DMS114 treated with DMSO at 0.1 percent for 48 hours (cell line): ENCODE data around the gene LPP.

Experiments used
- DNase-seq: peaks from one replicate; lab custom pipeline; 2025; ENCODE audit not compliant: unreplicated experiment; lab: John Stamatoyannopoulos, UW

Gene LPP

DNA sequence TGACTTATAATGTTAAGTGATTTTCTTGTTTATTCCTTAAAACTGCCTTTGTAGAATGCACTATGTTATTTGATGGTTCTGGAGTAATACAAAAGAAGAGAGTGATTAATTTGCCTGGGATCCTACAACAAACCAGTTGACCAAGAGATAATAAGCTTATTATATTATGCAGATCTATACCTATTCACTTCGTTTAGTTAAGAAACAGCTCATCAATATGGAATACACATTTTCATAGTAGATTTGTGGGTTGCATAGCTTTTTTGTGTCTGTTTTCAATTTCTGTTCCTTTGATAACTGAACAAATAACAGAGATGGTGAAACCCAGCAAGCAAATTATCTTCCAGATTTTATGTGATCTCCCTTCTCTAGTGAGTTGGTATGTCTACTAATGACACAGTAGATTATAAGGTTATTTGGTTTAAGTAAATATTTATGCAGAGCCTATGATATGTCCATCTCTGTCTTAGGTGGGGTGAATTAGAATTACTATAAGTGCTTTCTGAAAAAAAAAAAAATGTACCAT lies 574.5 kb downstream of the LPP start:
- no peak for DNase-seq

DNA sequence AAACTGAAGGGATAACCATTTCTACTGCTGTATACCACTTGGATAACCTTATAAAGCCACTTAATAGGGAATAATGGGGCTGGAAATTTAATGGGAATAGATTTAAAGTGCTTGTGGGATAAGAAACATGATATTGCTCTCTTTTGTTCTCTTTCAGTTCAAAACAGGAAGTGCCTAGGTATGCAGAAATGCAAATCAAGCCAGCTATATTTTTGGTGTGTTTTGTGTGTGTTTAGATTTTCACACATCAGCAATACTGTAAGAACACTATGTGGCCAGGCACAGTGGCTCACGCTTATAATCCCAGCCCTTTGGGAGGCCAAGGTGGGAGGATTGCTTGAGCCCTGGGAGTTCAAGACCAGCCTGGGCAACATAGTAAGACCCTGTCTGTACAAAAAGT lies 575.5 kb downstream of the LPP start:
- DNase-seq = no peak

DNA sequence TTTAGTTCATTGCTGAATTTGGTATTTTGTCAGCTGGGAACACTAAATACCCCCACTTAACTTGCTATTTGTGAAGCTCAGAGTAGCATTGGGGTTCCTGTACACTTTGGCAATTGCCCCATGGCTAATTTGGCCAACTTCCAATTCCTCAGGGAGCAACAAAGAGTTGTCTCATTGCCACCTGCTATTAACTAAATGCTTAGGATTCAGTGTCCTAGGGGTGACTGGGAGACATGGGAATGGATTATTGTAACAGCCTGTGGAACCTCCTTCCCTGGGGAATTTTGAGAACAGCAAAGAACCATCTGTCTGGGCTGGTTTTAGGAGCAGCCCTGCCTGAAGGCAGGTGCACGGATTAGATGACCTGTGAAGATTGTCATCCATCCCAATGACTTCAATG lies 580.4 kb downstream of the LPP start:
- DNase-seq = no peak

DNA sequence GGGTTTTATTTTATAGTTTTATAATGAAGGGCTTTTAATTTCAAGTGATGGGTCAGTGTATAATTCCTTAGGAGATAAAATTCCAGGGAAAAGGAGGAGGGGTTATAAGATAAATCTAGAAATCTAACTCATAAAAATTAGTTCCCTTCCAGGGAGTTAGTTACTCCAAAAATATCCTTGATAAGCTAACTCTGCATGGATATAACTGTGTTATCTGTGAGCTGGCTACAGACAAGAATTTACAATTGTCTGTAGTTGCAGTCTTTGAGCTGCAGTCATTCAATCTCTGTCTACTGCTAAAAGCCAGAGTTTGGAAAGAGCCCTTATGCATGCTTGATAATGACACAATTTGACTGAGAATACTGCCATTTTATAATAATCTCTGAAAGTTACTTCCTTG lies 585.6 kb downstream of the LPP start:
- DNase-seq = no peak

DNA sequence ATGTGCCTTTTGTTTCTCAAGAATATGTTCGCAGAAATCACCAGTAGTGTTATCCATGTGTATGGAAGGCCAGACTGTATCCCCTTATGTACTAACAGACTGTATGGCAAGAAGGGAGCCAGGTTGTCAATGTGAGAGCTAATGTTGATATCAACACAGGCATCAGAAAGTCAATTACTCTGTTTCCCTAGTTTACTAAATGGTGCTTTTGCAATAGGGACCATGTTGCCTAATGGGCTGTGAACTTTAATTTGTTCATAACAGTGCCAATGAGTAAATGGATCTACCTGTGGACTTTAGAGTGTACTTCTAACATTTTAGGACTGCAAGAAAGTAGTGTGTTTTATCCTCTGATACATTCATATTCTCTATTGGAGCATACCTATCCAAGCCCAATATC lies 586.1 kb downstream of the LPP start:
- no peak for DNase-seq

DNA sequence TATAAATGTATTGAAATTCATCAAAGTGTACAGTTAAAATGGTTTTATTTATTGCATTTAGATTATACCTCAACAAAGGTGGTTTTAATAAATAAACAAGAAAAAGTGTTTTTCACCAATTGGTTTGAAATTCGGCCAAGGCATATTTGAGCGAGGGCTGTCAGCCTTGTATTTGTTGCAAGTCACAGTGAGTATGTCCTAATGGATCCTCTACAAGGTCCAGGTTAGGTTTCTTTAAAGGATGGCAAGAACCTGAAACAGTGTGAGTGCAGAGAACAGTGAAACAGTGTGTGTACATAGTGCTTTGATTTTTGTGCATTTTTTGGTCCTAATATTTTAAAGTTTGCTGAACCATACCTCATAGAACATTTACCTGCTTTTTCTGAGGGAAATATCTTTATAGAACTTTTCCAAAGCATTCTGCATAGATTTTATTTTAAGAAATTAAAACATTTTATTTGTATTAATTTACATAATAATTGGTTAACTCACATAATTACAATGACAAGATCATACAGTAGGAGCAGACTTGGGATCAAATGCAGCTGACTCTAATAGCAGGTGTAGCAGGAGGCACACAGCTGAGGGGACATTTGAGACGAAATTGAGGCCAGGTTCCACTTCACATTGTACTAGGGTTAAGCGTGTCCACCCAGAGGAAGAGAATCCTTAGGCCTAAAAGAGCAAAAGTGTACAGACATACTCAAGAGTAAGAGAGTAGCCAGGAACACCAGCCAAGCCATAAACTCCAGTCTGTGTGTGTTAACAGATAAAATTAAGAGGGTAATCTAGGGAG lies 589.0 kb downstream of the LPP start:
- DNase-seq = no peak

DNA sequence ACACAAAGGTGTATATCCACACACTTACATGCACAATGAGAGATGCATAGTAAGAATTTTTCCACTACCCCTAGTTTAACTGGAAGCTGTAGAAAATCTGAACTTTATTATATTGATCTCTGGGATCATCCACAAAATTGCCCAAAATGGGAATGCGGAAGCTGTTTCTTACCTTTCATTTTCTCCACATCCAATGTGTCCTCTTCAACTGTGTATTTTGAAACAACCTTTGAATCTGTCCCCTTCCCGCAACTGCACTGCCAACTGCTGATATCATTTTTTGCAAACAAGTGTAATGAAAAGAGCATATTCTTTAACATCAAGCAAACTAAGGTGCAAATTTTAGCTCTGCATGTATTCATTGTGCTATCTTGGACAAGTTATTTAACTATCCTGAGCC lies 590.2 kb downstream of the LPP start:
- DNase-seq = no peak

DNA sequence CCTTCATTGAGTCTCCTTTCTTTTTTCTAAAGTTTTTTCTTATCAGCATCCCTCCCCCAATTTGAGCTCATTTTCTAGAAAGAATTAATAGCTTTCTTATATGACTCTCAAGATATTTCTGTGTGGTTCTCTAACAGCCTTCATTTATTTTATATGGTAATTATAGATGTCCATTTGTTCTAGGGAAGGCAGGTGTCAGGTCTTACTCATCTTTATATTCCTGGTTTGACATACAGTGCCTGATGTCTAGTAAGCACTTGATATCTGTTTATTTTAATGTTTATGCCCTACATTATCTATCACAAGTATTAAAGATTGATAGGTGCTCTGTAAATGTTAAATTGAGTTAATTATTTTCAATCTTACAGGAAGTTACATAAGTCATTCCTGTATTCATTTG lies 591.1 kb downstream of the LPP start:
- DNase-seq = no peak

DNA sequence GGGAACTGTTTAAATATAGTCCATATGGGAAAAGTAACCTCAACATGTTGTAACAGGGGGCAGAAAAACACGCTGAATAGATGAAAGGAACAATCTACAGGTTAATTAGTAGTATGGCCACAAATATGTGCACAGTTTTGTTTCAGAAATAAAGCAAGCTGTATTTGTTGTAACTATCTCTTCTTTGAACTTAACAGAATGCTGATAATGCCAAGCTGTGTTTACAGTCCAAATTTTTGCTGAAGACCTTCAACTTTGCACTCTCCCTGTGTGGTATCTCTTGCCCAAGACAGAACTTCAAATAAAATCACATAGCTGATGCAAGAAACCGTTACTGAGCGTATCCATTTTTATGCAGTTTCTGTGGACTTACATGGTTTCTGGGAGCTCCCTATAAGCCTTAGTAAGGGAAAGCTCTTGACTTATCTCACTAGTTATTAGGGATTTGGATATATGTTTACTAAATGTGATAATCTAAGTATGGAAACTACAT lies 592.4 kb downstream of the LPP start:
- no peak for DNase-seq

DNA sequence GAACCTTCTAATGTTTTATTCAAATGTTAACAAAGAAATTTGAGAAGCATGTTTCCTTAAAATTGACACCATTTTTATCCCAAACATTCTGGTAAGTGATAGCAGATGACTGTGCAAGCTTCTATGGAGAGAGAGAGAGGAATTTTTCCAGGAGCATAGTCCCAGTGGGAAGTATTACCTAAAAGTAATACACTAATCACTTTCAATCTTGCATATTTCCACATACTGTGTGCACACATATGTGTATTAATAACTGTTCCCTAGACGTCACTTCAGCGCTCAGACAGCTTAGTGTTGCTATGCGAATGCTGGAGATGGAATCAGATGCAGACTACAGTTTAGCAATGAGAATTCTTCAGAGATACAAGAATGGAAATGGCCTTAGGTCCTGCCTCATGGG lies 593.5 kb downstream of the LPP start:
- DNase-seq = no peak

DNA sequence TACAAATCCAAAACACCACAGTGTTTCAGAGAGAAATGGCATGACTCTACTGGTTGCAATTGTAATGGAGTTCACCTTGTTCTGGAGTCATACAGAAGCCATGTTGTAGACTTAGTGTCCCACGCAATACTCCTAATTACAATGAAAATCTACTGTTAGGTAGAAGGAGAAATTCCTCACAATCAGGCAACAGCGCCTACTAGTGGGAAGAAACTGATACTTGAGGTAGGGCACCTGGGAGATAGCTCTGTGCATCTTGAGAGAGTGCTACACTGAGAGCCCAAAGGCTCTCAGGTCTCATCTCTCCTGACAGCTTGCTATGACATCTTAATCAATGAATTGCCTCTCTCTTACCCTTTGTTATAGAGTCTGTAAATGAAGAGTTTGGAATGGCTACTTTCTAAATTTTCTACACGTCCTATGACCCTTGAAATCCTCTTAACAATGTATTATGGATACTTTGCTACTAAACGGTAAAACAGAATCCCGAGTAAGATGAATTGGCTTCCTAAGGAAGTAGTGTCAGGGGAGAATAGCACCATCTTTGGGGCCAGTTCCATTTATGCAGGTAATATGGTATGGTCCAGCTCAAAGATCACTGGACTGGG lies 595.2 kb downstream of the LPP start:
- DNase-seq = no peak

DNA sequence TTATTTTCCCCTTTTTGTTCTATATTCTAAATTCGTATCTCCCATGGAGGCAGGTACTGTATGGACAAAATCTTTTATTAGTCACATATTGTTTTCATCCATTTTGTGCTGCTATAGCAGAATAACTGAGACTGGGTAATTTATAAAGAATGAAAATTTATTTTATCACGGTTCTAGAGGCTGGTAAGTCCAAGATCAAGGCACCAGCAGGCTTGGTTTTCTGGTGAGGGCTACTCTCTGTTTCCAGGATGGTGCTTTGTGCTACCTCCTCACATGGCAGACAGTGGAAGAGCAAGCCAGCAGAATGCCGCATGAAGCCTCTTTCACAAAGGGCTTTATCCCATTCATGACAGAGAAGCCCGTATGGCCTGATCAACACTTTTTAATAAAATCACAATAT lies 595.9 kb downstream of the LPP start:
- DNase-seq = no peak

DNA sequence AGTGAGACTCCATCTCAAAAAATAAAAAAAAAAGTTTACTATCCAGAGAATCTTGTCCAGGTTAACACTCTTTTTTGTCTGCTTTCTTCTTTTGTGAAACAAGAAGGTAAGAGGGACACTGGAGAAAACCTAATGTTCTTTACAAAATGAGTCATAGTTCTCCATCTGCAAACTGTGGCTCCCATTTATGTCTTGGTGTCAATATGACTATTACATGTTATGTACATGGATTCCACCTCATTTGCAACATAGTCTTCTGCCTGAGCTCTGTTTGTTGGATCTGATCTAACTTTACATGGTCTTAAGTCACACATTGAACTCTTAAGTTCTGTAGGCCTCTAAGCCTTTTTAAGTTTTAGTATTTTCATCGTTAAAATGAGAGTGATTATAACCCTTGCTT lies 596.7 kb downstream of the LPP start:
- no peak for DNase-seq

DNA sequence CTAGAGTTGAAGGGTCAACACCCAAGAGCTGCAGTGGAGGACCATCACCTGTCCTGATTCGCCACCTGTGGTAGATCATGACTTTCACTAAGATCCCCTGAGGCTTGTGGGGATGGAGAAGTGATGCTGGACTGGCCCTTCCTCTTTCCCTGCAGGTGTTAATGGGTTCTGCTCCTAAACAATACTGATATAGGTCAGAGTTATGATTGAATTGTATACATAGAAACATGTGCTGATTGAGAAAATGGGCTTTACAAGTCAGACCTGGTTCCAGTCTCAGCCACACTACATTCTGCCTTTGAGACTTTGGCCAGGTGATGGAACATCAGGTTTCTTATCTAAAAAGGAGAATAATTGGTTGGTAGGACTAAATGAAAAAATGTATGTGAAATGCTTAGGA lies 598.9 kb downstream of the LPP start:
- no peak for DNase-seq

DNA sequence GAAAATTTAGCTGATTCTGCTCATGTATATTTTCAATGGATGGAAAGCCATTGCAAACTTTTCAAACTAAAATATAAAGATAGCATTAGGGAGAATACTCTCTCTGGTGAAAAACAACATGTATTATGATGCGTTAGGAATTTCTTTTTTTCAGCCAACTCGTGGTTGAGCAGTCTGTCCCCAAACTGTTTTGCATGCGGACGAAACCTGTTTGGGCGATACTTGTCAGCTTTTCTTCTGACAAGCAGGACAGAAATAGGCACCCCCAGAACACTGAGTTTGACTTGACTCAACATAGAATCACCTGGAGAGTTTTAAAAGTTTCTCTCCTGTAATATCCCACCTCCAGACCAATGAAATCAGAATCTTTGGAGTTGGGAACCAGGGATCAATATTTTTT lies 600.3 kb downstream of the LPP start:
- DNase-seq = no peak

DNA sequence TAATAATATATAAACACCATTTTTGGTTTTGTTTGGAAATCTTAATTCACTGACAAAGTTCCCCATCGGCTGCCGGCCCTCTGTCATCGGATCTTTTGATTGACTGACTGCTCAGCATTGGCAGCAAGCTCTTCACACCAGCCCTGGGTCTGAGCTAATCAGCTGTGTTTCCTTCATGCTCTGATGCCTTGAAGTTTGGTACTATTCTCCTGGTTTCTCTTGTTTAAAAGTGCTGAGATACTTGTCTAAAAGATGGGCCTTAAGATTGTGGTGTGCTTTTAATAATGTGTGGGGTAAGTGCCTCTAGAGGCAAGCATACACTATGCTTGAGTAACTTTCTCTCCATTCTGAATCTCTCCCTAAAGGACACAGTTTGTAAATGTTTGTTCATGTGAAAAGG lies 602.3 kb downstream of the LPP start:
- DNase-seq = no peak

DNA sequence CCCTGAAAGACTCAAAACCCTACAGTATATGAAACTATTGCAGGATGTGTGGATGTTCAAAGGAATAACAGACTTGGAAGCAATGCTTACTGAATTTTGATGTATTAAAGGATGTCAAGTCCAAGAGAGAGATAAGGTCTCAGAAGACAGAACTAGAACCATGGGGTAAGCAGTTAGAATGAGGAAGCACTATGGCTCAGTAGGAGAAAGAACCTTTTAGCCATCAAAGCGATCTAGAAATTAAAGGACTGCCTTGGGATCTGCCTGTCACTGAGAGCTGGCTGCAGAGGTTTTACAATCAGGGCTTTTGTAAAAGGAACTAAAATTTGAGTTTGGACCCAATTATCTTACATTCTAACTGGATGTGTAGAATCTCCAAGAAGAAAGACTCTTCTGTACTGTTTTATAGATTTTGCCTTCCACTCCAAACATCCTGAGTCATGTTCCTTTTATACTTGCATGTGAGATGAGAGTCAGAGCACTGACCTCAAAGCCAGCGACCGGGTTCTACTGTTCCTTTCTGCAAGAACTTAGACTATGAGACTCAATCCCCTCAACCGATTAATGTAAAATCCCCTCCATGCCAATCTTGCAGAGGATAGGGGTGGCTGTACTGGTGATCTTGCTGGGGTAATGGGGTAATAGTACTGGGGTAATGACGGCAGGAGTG lies 605.5 kb downstream of the LPP start:
- DNase-seq = no peak

DNA sequence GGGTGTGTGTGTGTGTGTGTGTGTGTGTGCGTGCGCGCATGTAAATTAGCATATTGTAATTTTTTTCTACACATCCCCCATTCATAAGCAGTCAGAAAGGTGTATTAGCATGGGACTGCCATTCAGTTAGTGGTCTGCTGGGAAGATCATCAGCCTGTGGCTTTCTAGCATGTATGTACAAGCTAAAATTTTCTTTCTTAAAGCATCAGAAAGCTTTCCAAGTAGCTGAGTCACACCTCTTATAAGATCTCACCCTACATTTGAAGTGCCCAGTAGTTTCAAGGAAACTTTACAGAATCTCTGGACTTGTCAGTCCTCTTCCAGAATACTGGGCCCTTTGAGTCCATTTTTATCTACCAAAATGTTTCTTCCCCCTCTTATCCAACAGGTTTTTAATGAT lies 606.5 kb downstream of the LPP start:
- DNase-seq = no peak

DNA sequence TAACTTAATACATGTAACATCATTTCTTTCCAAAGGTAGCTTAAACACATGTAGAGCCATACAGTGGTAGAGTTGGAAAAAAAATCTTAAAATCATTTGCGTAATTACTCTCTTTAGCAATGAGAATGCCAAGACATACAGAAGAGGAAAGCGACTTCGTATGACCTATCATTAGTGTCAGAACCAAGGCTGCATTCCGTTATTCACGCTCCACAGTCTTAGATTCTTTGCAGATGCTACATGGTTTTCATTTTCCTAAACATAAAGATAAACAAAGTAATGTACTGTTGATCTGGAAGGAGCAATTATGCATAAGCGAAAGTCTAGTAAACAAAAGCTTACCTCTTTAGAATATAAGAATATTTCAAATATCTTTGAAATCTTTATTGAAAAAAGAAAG lies 607.5 kb downstream of the LPP start:
- no peak for DNase-seq

DNA sequence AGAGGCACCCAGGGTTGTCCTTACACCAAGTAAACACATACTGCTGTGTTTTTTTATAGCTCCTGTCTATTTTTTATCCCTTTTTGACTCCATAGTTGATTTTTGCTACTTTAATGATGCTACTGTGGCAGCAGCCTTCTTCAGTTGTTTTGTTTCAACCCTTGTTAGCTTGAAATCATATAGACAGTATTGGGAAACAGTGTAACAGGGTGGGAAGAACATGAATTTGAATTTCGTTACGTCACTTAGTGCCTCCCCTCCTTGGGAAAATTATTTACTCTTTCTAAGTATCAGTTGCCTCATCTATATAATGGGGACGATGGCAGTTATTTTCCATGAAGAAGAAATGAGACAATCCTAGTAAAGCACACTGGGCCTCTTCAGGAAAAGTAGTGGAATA lies 608.0 kb downstream of the LPP start:
- DNase-seq = no peak

DNA sequence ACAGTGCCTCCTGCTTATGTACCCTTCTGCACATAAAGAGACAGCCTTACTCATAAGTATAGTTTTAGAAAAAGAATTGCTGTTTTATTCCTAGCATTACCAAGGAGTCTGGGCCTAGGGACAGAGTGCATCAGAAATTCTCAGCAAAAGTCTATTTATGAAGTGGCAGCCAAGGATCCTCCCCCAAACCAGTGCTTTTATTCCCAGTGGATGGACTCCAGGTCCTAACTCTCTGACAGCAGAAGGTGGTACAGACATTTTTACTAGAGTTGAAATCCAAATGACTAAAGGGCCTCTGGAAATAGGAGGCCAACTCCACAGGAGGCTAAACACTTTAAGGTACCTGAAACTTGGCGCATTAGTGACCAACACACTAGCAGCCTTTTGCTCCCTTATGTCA lies 610.7 kb downstream of the LPP start:
- no peak for DNase-seq

DNA sequence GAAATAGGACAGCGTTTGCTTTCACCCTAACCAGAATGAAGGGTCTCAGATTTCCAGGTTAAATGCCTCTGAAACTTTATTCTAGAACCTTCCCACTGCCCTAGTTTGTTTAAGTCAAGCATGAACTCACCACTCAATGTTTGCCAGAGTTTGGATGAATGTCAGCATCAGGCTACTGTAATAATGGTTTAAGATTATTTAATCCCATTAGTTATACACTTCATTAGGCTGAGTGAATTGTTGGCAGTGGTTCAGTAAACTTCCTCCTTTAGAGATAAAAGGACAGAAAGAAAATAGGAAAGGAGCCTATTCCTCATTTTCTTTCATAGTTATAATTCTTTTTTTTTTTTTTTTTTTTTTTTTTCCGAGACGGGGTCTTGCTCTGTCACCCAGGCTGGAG lies 615.9 kb downstream of the LPP start:
- no peak for DNase-seq
